IPS-20b (cell line): ENCODE measurements around the gene MLKL.
"Not testable (repeated sequence)": the region's sequence is repeated elsewhere in the genome, so short reads cannot be mapped to it uniquely, and the experiment has no call there.

Source experiments
- H3K27ac ChIP-seq: one replicate; pipeline ENCODE4 v1.5.1; 2013; ENCODE audit warnings: low read length
- H3K27me3 ChIP-seq: 2 replicates; pipeline ENCODE4 v1.6.1; 2013; ENCODE audit warnings: mild to moderate bottlenecking, low read length, inconsistent platforms; ENCODE audit not compliant: insufficient read depth
- H3K36me3 ChIP-seq: 2 replicates; pipeline ENCODE4 v1.6.1; 2013; ENCODE audit warnings: low read depth, mild to moderate bottlenecking, inconsistent platforms, low read length, moderate library complexity; ENCODE audit not compliant: insufficient read depth
- H3K4me1 ChIP-seq: 2 replicates; pipeline ENCODE4 v1.6.1; 2013; ENCODE audit warnings: mild to moderate bottlenecking, control low read depth, inconsistent platforms, low read length, moderate library complexity; ENCODE audit not compliant: insufficient read depth
- H3K4me3 ChIP-seq: 2 replicates; pipeline ENCODE4 v1.5.1; 2013; ENCODE audit warnings: mild to moderate bottlenecking, low read length, inconsistent platforms
- H3K9ac ChIP-seq: 2 replicates; pipeline ENCODE4 v1.6.1; 2013; ENCODE audit warnings: low read depth, mild to moderate bottlenecking, inconsistent platforms, low read length, moderate library complexity
- H3K9me3 ChIP-seq: 2 replicates; pipeline ENCODE4 v1.6.1; 2013; ENCODE audit warnings: mild to moderate bottlenecking, low read depth, low read length, inconsistent platforms; ENCODE audit not compliant: insufficient read depth

MLKL gene

DNA sequence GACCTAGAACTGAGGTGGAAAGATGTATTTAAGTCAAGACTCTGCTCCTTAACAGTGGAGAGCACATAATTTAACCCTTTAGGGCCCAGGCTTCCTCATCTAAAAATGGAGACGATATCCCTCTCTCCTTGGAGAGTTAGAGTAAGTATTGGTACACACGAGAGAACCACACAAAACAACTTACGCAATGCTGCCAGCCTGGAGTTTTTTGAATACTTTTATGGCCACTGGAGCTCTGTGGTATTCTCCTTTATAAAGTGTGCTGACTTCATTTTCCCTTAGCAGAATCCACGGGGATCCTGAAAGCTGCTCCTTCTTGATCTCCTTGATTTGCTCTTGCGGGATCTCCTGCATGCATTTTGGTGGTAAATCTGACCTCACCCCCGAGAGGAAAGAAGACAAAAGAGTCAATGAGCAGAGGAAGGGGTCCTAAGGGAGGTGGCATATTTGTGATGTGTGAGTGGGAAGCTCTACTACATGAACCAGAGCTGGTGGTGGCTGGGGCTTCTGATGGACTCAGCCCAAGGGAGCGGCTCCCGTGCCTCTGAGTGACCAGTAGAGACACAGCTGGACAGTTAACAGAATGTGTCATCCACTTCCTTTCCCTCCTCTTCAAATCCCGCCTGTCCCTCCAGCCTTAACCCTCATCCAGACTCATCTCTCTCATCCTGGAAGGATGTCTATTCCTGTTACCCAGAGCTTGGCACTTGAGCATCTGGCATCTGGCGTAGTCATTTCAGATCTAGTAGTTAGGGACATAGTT lies 9.4 kb downstream of the MLKL start:
- Histone ChIP-seq H3K4me3 (no peak overlapping the region), H3K9ac (no peak overlapping the region), H3K4me1 (no peaks in the 10 kb centered on the region), H3K9me3 (no peaks in the 10 kb centered on the region), H3K27me3 (no peaks in the 10 kb centered on the region), H3K27ac (no peak overlapping the region), H3K36me3 (no peaks in the 10 kb centered on the region)

DNA sequence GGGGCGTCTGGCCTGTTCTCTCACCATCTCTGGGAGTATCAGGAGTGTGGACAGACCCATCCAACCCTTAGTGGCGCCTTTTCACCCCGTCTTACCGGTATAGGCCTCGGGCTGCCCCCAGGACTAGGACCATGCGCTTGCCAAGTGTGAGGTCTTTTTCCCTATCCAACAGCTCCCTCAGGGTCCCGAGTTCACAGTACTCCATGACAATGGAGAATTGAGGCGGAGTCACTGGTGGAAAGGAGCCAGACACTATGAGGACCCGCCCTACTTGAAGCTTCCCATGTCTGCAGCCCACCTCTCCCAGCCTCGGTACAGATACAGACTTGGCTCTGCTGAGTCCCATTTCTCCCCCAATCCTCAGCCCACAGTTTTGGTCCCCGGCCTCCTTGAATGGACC lies 18.1 kb downstream of the MLKL start:
- Histone ChIP-seq H3K36me3 (no peaks in the 10 kb centered on the region), H3K9me3 (no peaks in the 10 kb centered on the region), H3K27ac (no peak overlapping the region)

DNA sequence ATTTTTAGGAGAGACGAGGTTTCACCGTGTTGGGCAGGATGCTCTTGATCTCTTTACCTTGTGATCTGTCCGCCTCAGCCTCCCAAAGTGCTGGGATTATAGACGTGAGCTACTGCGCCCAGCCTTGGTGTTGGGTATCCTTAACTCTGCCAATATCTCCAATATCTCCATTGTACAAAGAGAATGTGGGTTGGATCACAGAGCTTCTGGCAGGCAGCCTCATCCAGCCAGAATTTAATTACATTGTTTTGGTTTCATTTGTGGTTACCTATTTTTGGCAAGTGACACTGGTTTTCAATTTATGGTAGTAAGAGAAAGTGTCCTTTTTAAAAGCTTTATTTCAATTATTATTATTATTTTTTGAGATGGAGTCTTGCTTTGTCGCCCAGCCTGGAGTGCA lies 20.0 kb downstream of the MLKL start:
- Histone ChIP-seq H3K9me3 (no peaks in the 10 kb centered on the region), H3K27ac (no peak overlapping the region), H3K4me1 (no peaks in the 10 kb centered on the region), H3K36me3 (no peaks in the 10 kb centered on the region), H3K9ac (no peak overlapping the region), H3K4me3 (no peak overlapping the region), H3K27me3 (no peaks in the 10 kb centered on the region)

More for the DNA sequence above, 18.1 kb downstream of the MLKL start:
- no peak overlapping the region for H3K9ac ChIP-seq
- H3K27me3 ChIP-seq, result no peaks in the 10 kb centered on the region
- H3K4me1 ChIP-seq, result no peaks in the 10 kb centered on the region
- no peak overlapping the region for H3K4me3 ChIP-seq

DNA sequence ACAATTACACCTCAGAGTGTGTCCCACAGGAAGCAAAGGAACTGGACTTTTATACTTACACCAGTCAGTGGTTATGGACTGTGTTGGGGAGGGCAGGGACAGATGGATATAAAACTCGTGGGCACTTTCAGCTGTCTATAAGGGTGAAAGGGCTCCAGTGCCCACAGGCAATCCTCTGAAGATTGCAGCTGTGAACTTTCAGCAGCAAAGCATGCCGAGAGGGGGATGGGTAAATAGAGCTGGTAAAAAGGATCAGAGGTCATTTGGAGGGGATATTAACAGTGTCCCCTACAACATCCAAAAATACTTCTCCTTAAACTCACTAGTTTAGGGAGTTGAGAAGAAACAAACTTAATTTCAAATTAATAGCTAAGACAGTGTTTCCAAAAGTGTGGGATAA lies 20.7 kb downstream of the MLKL start:
- Histone ChIP-seq H3K9ac (no peak overlapping the region), H3K27ac (no peak overlapping the region)

DNA sequence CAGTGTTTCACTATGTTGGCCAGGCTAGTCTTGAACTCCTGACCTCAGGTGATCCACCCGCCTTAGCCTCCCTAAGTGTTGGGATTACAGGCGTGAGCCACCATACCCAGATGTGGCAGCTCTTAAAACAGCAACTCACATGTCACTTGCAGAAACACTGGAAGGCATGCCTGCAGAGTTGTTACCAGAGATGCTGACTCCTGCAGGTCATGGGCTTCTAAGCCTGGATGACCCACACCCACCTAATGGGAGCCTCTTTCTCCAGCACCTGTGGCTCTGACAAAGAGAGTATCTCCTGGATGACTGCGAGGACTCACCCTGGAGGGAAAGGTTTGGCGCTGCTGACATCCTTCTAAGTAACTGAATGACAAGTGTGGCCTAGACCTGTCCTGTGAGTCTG lies 22.8 kb downstream of the MLKL start:
- Histone ChIP-seq H3K27ac (no peak overlapping the region), H3K9me3 (no peaks in the 10 kb centered on the region), H3K36me3 (no peaks in the 10 kb centered on the region), H3K4me1 (no peaks in the 10 kb centered on the region), H3K27me3 (no peaks in the 10 kb centered on the region), H3K9ac (no peak overlapping the region), H3K4me3 (no peak overlapping the region)

More for the DNA sequence above, 20.7 kb downstream of the MLKL start:
- Histone ChIP-seq H3K4me3 (no peak overlapping the region), H3K9me3 (no peaks in the 10 kb centered on the region), H3K4me1 (no peaks in the 10 kb centered on the region), H3K36me3 (no peaks in the 10 kb centered on the region), H3K27me3 (no peaks in the 10 kb centered on the region)

DNA sequence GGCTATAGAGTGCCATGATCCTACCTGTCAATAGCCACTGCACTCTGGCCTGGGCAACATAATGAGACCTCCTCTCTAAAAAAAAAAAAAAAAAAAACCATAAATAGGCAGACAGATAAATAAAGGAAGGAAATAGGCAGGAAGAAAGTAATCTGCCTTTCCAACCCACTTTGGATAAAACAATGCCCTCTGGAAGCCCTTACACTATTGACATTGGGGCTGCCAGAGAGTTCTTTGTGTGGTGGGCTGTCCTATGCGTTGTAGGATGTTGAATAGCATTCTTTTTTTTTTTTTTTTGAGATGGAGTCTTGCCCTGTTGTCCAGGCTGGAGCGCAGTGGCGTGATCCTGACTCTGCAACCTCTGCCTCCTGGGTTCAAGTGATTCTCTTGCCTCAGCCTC lies 26.8 kb downstream of the MLKL start:
- Histone ChIP-seq H3K27me3 (no peaks in the 10 kb centered on the region), H3K4me1 (no peaks in the 10 kb centered on the region), H3K36me3 (no peaks in the 10 kb centered on the region), H3K27ac (no peak overlapping the region), H3K9ac (no peak overlapping the region), H3K9me3 (no peaks in the 10 kb centered on the region), H3K4me3 (no peak overlapping the region)

DNA sequence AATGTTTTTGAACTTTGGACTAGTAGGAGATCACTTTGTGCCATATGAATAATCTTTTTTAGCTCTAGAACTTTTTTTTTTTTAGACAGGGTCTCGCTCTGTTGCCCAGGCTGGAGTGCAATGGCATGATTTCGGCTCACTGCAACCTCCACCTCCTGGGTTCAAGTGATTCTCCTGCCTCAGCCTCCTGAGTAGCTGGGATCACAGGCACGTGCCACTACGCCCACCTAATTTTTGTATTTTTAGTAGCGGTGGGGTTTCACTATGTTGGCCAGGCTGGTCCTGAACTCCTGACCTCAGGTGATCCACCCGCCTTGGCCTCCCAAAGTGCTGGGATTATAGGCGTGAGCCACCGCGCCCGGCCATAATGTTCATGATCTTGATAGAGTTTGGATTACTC lies 31.8 kb downstream of the MLKL start:
- Histone ChIP-seq H3K36me3 (peaks cover 17% of the 10 kb centered on the region), H3K9me3 (peaks cover 11% of the 10 kb centered on the region; the same call in 1 of the 2 replicates)
- H3K4me1 ChIP-seq, H3K4me3 ChIP-seq, H3K27me3 ChIP-seq, H3K9ac ChIP-seq, H3K27ac ChIP-seq: not testable (repeated sequence)

DNA sequence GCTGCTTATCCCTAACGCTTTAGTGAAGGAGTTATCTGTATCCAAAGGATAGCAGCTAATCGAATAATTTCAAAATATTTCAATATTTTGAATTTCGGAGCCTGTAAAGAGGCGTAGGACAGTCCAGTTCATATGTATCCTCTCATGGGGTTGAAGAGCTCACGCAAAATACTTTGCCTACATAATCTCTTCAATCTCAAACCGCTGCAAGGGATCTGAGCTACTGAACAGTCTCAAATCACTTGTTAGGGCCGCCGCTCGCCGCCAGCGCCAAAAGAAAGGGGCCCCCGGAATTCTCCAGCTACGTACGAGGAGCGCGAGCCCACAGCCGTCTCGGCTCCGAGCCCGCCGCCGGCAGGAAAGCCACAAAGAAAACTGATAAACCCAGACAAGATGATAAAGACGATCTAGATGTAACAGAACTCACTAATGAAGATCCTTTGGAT lies 33.4 kb downstream of the MLKL start:
- Histone ChIP-seq H3K27ac (peak overlapping the region; percentile 14), H3K9ac (peak overlapping the region; percentile 93; the same call in 1 of the 2 replicates), H3K9me3 (peaks cover 11% of the 10 kb centered on the region; the same call in 1 of the 2 replicates), H3K4me1 (no peaks in the 10 kb centered on the region; the same call in 1 of the 2 replicates), H3K36me3 (peaks cover 31% of the 10 kb centered on the region), H3K27me3 (no peaks in the 10 kb centered on the region; the same call in 1 of the 2 replicates), H3K4me3 (peak overlapping the region; percentile 86)

DNA sequence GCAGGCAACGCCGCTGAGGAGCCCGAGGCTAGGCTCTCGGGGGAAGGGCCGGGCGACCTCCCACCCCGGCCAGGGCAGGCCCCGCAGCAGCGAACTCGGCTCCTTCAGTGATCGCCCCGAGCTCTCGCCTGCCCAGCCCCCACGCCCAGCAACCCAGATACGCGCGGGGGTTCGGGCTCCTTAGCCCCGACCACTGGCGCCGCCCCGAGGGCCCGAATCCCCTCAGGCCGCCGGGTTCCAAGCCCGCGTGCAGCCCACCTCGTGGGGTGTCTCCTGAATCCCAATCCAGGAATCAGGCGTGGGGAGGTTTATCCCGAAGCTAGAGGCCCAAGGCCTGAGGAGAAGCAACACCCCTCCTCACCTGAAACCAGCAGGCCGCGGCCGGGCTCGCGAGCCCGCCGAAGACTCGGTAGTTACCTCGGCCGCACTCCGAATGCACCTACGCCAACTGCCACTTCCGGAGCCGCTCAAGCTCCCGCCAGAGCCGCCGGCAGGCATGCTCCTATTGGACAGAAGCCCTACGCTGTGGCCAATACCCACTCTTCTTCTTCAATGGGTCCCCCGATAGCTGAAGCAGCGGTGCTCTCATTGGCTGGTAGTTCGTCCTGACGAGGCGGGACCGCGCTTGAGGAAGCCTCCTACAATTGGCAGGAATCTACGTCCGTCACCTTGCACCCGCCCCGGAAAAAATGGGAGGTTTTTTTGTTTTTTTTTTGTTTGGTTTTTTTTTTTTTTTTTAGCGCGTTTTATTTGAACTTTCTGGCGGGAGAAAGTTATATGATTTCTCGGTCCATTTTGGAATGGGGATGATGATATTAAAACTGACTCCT lies 34.0 kb downstream of the MLKL start, which contains the start of gene RFWD3:
RFWD3 (minus strand) TSS at position 453 of the 830 bp plus-strand sequence. CDS start 5,428 bp downstream, outside the sequence.
- Histone ChIP-seq H3K4me1 (no peaks in the 10 kb centered on the region; the same call in 1 of the 2 replicates), H3K9ac (peak within 1 kb of the TSS; percentile 95), H3K9me3 (peaks cover 11% of the 10 kb centered on the region; the same call in 1 of the 2 replicates), H3K36me3 (peaks cover 38% of the 10 kb centered on the region), H3K27ac (peak within 1 kb of the TSS; percentile 28), H3K4me3 (peak within 1 kb of the TSS; percentile 86), H3K27me3 (no peaks in the 10 kb centered on the region; the same call in 1 of the 2 replicates)

DNA sequence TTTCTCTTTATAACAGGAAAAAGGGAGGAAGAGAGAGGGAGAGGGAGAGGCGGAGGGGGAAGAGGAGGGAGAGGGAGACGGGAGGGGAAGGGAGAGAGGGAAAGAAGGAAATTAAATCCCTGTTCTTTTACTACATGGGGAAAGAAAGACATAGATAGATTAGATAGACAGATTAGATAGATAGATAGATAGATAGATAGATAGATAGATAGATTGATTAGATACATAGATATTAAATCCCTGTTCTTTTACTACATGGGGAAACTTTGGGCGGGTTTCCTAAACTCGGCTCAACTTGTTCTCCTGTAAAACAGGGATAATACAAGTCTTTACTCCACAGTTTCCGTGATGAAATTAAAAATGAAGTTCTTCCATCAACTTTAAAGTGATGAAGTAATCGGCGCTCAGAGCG lies 34.6 kb downstream of the MLKL start:
- Histone ChIP-seq H3K27me3 (no peaks in the 10 kb centered on the region; the same call in 1 of the 2 replicates), H3K9me3 (peaks cover 11% of the 10 kb centered on the region; the same call in 1 of the 2 replicates), H3K36me3 (peaks cover 44% of the 10 kb centered on the region), H3K4me1 (no peaks in the 10 kb centered on the region; the same call in 1 of the 2 replicates), H3K27ac (peak overlapping the region; percentile 28), H3K4me3 (peak overlapping the region; percentile 86), H3K9ac (peak overlapping the region; percentile 95)

DNA sequence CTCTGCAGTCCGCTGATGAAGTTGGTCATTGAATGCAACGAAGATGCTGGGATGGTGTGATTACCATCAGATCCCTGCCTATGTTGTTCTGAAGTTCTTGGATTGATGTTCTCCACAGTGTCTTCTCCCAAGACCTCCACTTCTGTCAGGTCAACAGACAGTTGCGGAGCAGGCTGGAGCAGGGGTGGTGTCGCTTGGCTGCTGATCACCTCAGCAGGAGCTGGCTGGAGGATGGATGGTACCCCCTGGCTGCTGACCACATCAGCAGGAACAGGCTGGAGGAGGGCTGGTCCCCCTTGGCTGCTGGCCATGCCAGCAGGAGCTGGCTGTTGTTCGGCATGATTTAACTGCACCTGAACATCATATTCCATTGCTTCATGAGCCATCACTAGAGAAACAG lies 39.6 kb downstream of the MLKL start:
- Histone ChIP-seq H3K27ac (no peak overlapping the region), H3K4me1 (no peaks in the 10 kb centered on the region; the same call in 1 of the 2 replicates), H3K27me3 (no peaks in the 10 kb centered on the region), H3K9ac (no peak overlapping the region), H3K4me3 (no peak overlapping the region), H3K36me3 (peaks cover 93% of the 10 kb centered on the region), H3K9me3 (no peaks in the 10 kb centered on the region)
